Thoracic aorta endothelial cell (primary cell): ENCODE data around the gene CRK. TPM values are rescaled to one million over a fixed set of nuclear protein-coding genes. Genes with fewer than 3 reads are reported as not detected.

ENCODE experiments used
- total RNA-seq: library from RNA; depleted of rRNA; stranded (reverse); fragments of >200 nt; gene quantifications from 2 replicates; pipeline ENCODE4 v1.2.3, GENCODE V29; 2012

Gene CRK
- 151 and 157 TPM in 2 replicates for total RNA-seq

GRCh38 chr17:1455797-1456599, at the start of gene CRK:
Gene CRK (minus strand): TSS chr17:1456232. CDS start chr17:1456117, 115 bp downstream.

GRCh38 chr17:1492249-1493206, 36.5 kb upstream of the CRK start, which contains the start of gene MYO1C:
Gene MYO1C (minus strand): TSS chr17:1492686. CDS start chr17:1492487, 199 bp downstream.

GRCh38 chr17:1399679-1400512, 56.1 kb downstream of the CRK start, which contains the start of gene YWHAE:
Gene YWHAE (minus strand): TSS chr17:1400222. CDS start chr17:1400110, 112 bp downstream.

Other genes with a start within 250 kb of the CRK start
- gene BHLHA9, start 185.8 kb downstream of the CRK start, total RNA-seq: not detected in 2 replicates
- not detected in 2 replicates for gene TRARG1, start 176.6 kb downstream of the CRK start, total RNA-seq
- 1,204 and 1,254 TPM in 2 replicates for gene YWHAE, start 56.0 kb downstream of the CRK start, total RNA-seq
- 176 and 210 TPM in 2 replicates for gene MYO1C, start 36.5 kb upstream of the CRK start, total RNA-seq
- 38.0 and 39.6 TPM in 2 replicates for gene INPP5K, start 60.4 kb upstream of the CRK start, total RNA-seq
- gene PITPNA, start 106.6 kb upstream of the CRK start, total RNA-seq: 53.2 and 54.3 TPM in 2 replicates
- 16.6 and 29.0 TPM in 2 replicates for gene SLC43A2, start 172.6 kb upstream of the CRK start, total RNA-seq
- 90.2 and 95.1 TPM in 2 replicates for gene SCARF1, start 189.5 kb upstream of the CRK start, total RNA-seq
- 9.2 and 12.9 TPM in 2 replicates for gene RILP, start 193.6 kb upstream of the CRK start, total RNA-seq
- gene PRPF8, start 228.6 kb upstream of the CRK start, total RNA-seq: 213 and 248 TPM in 2 replicates